Activated CD4-positive, alpha-beta T cell treated with anti-CD3 and anti-CD28 coated beads, Interleukin-2, amount 50 U/mL, for 48 hours (primary cell): ENCODE results near the gene FOXP1.

Experiments
- DNase-seq, 2 experiments: peaks; one replicate each; pipeline ENCODE4 v3.0.0-alpha.2; 2020

FOXP1 gene

DNA sequence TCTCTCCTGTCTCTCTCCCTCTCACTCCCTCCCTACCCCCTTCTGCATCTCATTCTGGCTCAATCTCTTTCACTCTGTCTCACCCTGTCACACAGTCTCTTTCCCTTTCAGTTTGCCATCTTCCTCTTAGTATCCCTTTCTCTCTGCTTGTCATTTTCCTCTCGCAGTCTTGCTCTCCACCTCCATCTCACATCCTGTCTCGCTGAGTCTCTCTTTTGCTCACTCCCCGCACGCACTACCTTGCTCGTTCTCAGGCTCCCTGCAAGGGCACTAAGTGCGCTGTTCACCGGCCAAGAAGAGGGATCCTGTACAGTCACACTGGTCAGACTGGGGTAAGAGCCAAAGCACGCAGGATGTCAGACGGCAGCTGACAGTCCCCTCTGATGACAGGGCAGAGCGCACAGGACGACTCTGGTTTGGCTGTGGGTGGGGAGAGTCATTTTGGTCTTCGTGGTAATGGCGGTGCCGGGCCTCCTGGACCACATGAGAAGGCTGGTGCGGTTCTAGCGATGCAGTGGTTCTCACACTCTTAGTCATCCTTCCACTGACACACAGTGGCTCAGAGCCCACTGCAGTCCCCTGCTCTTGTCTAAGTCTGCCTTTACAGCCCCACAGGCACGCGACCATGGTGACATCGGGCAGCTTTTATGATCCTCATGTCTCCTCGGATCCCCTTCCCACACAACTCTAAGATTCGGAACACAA is 356.8 kb downstream of the FOXP1 start:
- peak; percentile 89 to 94 for DNase-seq

DNA sequence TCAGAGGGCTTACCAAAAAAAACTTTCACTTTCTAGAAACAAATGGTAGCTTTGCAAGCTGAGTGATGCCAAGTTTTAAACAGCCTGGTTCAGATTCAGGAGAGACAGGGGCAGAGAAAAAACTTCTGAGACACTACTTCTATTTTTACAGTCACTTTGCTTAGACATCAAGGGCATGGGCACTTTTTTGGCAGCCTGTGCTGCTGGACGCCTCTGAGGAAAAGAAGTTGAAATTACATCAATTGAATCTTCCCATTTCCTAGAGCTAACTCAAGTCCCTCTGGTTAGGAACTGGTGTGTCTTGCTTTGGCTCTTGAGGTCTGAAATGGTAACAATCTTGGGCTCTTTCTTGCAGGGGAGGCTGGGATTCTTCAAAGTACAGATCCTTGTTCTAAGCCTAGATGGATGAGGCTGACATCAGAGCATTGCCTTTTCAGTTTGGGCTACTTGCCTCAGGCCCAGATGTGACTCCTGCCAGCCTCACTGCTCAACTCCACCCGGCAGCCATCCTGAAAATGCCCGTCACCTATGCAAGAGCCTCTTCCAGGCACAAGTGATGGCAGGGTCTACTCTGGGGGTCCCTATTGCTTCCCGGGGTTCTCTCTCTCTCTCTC is 357.5 kb downstream of the FOXP1 start:
- DNase-seq: no peak

DNA sequence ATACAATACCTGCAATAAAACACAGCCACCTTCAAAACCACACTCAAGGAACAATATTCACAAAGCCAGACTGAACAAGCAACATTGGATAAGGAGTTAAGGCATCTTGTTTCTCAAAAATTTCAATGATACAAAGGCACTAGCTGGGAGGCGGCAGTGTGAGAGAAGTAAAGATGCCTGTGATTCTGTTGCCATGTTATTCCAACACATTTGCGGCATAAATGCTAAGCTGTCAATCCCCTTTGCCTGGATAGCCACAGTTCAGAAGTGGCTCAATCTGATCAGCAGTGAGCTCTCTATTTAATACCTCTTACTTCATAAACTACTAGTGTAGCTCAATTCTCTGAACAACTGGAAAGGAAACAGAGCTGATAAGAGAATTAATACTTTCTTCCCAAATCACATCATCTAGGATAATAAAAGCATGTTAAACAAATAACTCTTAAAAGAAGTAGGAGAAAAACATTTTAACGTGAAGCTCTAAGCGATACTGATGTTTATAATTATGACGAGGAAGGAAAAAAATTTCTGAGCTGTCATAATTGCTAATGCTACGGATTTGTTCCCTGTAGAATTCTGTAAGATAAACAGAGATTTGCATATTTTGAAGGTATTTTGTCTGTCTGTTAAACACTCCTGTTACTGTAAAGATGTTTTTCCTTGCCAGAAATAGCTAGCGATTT is 358.4 kb downstream of the FOXP1 start:
- DNase-seq: no peak

DNA sequence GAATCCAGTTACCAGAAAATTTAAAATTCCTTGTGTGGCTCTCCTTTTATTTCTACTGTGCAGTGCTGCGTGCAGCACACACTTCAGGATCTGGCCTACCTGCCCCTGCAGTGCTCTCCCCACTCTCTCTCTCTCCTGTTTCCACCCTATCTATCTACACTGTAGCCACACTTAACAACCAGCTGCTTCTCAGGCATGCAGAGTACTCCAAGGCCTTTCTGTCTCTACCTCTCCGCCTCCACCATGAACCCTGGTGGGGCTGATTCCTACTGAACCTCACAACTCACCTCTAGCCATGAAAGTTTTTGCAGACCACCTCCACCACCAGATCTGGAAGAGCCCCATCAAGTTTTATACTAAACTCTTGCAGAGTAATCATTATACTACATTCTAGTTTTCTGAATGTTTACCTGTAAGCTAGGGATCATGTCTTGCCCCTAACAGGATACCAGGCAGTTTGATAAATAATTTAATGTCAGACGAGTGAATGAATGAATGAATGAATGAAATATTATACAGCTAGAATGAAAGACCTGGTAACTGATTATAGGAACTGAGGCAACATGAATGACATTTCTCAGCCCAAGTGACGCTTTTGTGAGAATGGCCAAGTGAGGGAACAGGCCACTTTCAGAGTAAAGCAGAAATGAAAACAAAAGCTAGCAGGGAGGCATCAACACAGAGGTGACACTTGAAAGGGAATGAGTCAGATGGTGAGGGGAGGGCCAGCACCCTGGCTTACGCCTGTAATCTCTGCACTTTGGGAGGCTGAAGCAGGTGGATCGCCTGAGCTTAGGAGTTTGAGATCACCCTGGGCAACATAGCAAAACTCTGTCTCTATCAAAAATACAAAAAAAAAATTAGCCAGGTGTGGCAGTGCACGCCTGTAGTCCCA is 363.5 kb downstream of the FOXP1 start:
- peak; percentile 50 to 64 for DNase-seq

DNA sequence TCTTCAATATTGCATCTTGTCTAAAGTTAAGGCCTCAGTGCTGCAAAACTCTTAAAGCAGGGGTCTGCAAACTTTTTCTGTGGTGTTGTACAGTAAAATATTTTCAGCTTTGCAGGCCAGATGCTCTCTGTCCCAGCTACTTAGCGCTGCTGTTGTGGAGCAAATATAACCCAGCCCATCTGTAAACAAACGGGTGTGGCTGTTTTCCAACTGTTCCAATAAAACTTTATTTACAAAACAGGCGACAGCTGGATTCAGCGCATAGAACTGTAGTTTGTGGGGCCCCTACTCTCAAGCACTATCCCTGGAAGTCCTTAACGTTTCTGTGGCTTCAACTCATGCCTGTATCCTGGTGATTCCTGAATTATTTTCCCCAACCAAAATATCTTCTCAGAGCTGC is 365.0 kb downstream of the FOXP1 start:
- no peak for DNase-seq

DNA sequence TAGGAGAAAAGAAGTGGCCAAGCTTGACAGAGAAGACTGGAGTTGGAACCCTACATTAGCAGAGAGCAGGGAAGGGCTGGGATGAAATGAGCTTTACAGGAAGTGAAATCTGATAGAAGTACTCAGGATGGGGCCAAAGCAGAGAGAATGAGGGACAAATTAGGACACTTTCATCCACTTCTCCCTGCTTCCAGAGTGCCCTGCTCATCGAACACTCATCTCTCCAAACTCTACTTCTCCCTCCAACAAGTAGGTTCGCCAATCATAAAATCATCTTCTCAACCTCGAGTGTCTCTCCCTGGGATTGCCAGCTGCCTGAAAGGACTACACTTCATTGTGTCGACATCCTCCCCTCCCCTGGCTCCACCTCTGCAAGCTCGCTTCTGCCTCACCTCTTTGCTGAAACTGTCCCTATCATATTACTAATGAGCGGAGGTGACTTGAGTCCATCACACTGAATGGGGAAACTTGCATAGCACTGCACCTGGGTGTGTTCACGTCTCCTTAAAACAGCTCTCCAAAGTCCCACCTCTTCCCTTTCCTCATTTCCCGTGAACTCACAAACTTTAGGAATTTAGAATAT is 365.8 kb downstream of the FOXP1 start:
- DNase-seq: no peak

DNA sequence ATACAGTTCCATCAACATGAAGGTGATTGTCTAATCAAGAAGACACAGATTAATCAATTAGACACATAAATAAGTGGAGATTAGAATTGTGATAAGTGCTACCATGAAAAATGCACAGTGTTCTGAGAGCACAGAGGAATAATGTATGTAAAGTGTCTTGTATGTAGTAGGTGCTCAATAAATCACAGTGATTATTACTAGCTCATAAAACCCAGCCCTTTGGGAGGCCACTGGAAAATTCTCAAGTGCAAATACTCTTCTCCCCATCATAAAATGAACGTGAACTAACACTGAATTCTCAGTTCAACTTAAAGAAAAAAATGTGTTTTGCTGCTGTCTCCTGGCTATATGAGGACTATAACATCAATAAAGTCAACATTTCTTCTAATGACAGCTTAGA is 368.2 kb downstream of the FOXP1 start:
- DNase-seq: no peak

DNA sequence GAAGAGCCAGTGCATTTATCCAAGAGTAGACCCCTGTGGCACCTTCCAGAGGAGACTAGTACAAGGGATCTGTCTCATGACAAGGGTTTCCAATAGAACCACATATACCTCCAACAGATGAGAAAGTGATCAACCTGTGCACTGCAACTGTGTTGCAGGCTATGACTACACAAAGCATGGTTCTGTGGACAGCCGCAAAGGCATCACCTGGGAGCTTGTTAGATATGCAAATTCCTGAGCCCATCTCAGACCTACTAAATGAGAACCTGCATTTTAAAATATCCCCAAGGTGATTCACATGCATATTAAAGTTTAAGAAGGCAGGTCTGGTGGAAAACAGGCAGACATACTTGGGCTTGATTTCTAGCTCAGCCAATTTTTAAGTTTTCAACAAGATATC is 368.7 kb downstream of the FOXP1 start:
- DNase-seq: no peak

DNA sequence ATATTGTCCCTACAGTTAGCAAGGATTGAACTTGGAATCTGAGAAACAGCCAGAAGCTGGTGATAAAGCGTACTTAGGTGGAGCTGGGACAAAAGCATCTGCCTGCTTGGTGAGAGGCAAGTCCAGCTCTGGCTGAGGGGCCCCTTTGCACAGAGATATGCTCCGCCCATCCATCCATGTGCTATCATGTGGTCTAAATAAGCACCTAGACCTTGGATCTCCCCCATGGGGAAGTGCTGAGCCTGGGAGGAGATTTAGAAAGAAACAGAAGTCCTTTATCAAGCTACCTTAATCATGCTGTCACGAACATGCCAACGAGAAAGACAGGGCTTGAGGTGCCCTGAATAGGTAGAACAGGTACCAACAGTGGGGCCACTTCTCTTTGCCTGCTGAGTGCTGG is 369.5 kb downstream of the FOXP1 start:
- no peak for DNase-seq

DNA sequence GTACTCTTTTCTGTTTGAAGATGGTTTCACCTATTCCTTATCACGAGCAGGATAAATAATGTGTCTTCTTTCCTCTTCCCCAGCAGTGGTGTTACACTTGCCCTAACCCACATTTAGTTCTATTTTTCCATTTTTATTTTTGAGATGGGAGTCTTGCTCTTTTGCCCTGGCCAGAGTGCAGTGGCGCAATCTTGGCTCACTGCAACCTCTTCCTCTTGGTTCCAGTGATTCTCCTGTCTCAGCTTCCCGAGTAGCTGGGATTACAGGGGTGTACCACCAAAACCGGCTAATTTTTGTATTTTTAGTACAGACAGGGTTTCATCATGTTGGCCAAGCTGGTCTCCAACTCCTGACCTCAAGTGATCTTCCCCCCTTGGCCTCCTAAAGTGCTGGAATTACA is 372.4 kb downstream of the FOXP1 start:
- DNase-seq: no peak

DNA sequence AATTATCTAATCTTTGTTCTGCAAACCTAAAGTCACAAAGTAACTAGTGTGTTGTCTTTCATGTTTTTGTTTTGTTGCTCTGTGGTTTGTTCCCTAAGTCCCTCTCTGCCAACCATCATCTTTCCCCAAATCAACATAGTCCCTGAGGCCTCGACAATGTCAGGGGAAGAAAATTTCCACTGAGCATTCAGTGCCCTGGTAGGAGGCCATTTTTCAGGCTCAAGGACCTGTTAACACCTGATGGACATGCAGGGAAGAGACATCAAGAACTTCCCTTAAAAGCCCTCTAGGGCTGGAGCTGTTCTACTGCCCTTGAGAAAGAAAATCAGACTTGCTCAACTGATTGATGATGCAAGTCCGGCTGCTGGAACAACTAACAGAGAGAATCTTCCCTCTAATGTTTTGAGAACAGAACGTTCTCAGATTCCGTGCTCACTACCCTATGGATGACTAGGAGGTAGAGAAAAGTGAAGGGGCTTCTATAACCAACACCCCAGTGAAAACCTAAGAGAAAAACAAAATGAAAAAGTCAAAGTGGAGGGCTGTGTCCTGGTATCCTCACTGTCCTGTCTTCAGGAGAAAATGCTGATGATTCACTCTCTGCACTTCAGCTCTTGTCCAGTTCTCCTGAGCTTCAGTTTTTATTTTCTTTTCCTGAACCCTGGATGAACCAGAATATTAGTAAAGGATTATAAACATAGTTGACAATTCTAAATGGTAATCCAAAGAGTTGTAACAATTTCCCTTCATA is 373.1 kb downstream of the FOXP1 start:
- no peak for DNase-seq

DNA sequence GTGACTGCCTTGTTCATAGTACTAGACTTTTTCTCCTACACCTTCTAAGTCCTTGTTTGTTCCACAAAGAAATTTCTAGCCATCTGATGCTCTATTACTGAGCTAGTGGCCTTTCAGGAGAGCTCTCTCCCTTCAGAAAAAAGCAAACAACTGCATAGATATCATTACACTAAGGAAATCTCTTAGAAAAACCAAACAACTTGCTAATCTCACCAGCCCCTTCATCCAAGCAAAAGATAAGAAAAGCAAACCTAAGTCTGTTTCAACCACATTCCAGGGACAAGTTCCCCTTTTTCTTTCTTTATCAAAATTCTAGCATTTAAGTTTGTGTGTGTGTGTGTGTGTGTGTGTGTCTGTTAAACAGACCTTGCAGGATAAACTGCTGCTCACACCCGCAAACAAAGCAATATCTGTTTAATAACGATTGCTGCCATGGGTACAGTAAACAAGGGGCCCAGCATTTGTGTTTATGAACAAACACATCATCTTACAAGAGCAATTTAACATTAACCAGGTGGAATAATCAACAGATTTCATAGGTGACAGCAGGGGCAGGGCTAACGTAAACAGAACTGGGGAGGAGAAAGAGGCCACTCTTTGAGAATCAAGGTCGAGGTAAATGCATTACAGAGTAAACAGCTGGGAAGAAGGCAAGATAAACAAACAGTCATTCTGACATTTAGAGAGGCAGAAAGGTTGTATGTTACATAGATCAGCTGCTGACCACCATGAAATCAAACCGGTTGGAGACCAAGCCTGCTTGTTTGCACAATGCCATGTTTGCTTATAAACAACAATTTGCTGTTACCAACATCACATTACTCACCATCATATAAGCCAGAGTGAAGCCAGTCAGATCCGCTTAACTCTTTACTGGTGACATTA is 375.1 kb downstream of the FOXP1 start:
- DNase-seq: no peak

DNA sequence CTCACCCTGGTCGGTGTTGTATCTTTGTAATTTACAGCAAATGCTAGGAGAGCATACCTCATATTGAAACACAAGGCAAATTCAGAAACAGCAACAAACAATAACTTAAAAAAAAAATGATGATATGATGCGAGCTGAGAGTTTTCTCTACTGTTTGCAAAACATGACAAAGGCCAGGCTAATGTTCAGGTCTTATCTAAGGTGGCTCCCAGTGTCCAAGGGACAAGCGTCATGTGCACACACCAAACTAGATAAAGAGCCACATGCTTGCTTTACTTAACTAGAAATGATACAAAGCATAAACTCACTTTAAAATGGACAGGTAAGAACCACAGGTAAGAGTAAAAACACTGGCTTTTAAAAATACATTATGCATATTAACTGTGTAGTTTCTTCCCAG is 375.9 kb downstream of the FOXP1 start:
- no peak for DNase-seq

DNA sequence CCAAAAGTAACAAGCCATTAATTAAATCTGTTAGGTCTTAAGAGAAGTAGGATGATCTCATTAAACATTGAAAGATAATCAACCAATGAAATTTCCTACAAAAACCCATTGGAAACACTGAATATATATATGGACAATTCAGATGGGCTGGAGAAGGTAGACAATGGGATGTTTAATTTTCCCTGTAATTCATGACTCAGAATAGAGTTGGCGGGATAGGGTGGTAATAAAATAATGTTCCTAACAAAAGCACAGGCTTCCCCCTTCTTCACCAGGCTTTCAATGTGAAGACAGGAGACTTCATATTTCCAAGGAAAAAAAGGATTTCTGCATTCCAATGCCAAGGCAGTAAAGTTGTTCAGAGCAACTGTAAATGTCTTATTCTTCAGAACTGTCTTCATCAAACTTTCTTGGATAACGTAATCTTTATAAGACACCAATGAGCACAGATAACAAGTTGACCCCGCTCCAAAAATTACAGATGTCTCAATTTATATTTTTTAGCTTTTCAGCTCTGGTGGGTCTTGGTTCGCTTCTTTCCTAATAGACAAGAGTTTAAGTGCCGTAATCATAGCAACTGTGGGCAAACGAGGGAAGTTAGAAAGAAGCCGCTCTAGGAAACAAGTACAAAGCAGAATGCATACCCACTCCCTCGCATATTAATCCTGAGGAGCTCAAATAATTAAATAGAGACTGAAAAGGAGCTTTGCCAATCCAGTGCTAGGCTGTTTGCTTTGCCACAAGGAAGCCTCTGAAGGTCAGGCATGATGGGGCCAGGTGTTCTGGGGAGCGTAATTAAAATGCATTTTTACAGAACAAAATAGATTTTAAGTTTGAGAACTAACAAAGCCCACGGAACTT is 377.0 kb downstream of the FOXP1 start:
- no peak for DNase-seq

DNA sequence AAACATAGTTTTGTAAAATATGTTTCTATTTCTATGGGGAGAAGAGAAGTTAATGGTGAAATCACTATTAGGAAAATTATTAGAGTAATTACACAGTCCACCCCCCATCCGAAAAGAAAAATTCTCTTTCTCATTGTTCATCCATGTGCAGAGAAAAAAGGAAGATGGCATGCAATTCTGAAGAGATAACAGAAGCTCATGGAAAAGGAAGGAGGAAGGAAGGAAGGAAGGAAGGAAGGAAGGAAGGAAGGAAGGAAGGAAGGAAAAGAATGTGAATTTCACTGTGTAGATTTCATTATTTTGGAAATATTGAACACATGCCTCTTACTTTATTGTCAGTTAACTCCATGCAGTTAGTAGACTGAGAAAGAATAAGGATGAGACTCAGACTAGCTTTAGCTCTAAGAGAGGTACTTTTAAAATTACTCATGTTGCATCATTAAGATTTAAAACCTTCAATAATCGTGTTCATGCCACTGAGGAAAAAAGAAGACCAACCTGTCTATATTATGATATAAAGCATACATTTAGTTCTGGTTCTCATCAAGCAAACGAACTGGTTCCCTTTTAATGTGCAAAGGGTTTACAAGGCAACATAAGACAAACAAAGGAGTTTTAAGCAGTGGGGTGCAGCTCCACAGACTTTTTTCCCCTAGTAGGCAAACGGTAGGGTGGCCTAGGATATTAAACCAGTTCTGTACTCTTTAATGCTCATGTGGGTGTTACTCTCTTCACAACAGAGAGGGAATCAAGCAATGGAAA is 379.6 kb downstream of the FOXP1 start:
- no peak for DNase-seq

DNA sequence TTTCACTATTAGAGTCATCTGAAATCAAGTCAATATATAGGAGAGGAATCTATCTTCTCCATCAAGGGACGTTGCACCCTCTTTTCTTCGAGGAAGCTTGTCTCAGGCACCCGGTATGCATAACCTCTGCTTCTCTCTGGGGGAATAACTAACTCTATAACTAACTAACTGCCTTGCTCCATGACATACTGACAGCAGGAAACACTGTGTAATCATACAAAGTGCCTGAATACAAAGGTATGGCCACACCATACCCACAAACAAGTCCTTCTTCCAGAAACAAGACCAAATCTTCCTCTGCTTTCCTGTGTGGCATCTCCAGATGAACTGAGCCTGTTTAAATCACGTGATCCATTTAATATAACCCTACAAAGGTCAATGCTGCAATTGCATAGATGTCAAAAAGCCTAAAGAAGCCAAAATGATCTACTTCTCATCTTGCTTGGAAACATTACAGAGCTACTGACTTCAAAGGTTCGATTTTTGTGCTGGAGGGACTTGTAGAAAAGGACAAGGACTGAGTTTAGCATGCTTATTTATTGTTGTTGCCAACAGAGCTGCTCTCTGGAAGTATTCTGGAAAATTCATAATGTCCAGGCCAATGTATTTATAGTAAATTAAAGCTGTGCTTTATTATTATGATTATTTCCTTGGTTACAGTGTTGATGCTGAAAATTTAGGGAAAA is 380.5 kb downstream of the FOXP1 start:
- no peak for DNase-seq

DNA sequence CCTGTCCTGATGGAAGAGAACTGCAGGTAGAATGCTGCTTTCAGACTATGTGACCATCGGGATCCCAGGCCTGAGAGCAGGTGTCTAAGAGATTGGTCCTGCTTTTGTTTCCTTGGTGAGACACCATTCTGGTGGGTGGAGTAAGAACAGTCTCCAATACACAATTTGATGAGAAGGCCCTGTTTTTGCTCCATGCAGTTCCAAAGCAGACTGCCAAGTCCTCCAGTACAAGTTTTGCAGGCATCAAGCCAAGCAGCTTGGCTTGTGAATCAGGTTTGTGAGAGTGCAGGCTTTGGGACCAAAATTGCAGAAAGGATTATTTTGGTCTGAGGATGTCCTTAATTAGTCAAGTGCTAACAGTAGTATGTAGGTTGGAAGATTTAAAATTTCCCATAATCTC is 381.6 kb downstream of the FOXP1 start:
- DNase-seq: no peak

DNA sequence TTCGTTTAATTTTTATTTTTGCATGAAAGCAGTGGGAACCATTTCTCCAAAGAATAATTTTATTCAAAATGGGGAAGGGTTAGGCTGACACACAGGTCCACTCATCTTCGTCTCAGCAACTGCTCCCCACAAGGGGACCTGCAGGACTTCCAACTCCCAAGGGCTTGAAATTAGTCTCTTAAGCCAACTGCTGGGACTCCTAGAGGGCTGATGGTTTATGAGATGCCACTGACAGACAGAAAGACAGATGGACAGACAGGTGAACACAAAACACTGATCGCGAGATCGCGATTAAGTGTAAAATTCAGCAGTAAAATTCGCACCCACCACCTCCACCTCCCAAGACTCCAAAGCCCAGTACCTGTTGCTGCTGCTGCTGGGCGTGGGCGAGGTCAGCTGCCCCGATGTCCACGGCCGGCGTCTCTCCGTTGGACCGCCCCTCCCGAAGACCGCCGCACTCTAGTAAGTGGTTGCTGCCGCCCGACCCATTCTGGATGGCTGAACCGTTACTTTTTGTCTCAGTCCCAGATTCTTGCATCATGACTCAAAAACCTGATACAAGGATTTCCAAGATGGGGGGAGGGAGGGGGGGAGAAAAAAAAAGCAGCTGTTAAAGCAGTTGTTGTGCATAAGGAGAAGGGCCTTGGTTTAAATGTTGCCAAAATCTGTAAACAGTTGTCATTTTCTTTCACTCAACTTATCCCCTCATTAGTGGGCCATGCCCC is 385.5 kb downstream of the FOXP1 start:
- no peak for DNase-seq
